A549 (cell line): ENCODE measurements around the gene LDLRAD3. TPM values are rescaled to one million over a fixed set of nuclear protein-coding genes. Genes with fewer than 3 reads are reported as not detected.

Experiments
- ATAC-seq, 2 experiments: fragments of 200-7000 bp in 1 of 2; fragments of >200 bp in 1 of 2; cut with Nextera tagmentation in 1 of 2; cut with Tn5 transposase in 1 of 2; 3 replicates each; pipeline versions ENCODE4 v1.8.0 to v1.9.1; 2018 to 2020; ENCODE audit warnings: mild to moderate bottlenecking in 1 of 2, moderate library complexity in 1 of 2
- CTCF ChIA-PET: fragments of 300-600 bp; sonication (Branson Sonifier 250); formaldehyde crosslinking; extraction: SDS; loops from one replicate; lab custom pipeline; 2021; ENCODE audit warnings: antibody characterized with exemption, inconsistent platforms; lab: Yijun Ruan, JAX
- POLR2A ChIA-PET: fragments of 350-600 bp; formaldehyde crosslinking; extraction: SDS; loops from one replicate; lab custom pipeline; 2021; ENCODE audit warnings: antibody characterized with exemption, inconsistent platforms; lab: Yijun Ruan, JAX
- DNase-seq, 2 experiments: peaks; one replicate each; pipeline versions ENCODE4 v3.0.0 to v3.0.0-alpha.2; 2011 to 2016; ENCODE audit warnings: low read depth in 1 of 2, low spot score in 1 of 2
- FAIRE-seq: peaks from 2 replicates; lab custom pipeline; 2011; peaks lifted over from hg19 to GRCh38; lab: Jason Lieb, UNC
- H3K27ac ChIP-seq, 2 experiments: fragments of >200 bp; sonication (Bioruptor Twin); formaldehyde crosslinking; 3 replicates each; pipeline ENCODE4 v1.5.1; 2016 to 2017
- H3K4me1 ChIP-seq: fragments of >200 bp; sonication (Bioruptor Twin); formaldehyde crosslinking; 3 replicates; pipeline ENCODE4 v1.6.1; 2016
- H3K4me2 ChIP-seq: fragments of >200 bp; sonication (Bioruptor Twin); formaldehyde crosslinking; 3 replicates; pipeline ENCODE4 v1.6.1; 2016
- H3K4me3 ChIP-seq: fragments of >200 bp; sonication (Bioruptor Twin); formaldehyde crosslinking; 3 replicates; pipeline ENCODE4 v1.5.1; 2016
- H3K9me3 ChIP-seq: fragments of >200 bp; sonication (Bioruptor Twin); formaldehyde crosslinking; 3 replicates; pipeline ENCODE4 v1.6.1; 2016
- BHLHE40 ChIP-seq: IDR thresholded peaks from 2 replicates; pipeline ENCODE4 v1.6.1; 2012; ENCODE audit warnings: low read depth, low read length, inconsistent platforms
- CEBPB ChIP-seq, 2 experiments: fragments of >200 bp in 1 of 2; sonication (Bioruptor Twin) in 1 of 2; formaldehyde crosslinking in 1 of 2; IDR thresholded peaks; 2 replicates each; pipeline ENCODE4 v1.6.1; 2012 to 2016
- CHD4 ChIP-seq: fragments of 200-600 bp; sonication (generic); IDR thresholded peaks from 2 replicates; pipeline ENCODE4 v1.6.1; 2016; ENCODE audit warnings: antibody characterized with exemption, mild to moderate bottlenecking, borderline replicate concordance
- E2F6 ChIP-seq: IDR thresholded peaks from 2 replicates; pipeline ENCODE4 v1.6.1; 2012; ENCODE audit warnings: low read depth, borderline replicate concordance
- EHF ChIP-seq: fragments of 250-450 bp; sonication (Bioruptor Pico); IDR thresholded peaks from 2 replicates; pipeline ENCODE4 v1.5.0; 2020; ENCODE audit warnings: mild to moderate bottlenecking
- FOXS1 ChIP-seq: fragments of 250-450 bp; sonication (Bioruptor Pico); IDR thresholded peaks from 2 replicates; pipeline ENCODE4 v1.5.0; 2020; ENCODE audit warnings: mild to moderate bottlenecking, moderate library complexity
- GATA3 ChIP-seq: IDR thresholded peaks from 2 replicates; pipeline ENCODE4 v1.6.1; 2012; ENCODE audit warnings: borderline replicate concordance
- KDM1A ChIP-seq: fragments of 200-600 bp; sonication (generic); IDR thresholded peaks from 2 replicates; pipeline ENCODE4 v1.6.1; 2016; ENCODE audit warnings: low read depth, mild to moderate bottlenecking
- MAFK ChIP-seq: fragments of 450-650 bp; IDR thresholded peaks from 2 replicates; pipeline ENCODE4 v1.6.1; 2014; ENCODE audit not compliant: partially characterized antibody
- MYC ChIP-seq: IDR thresholded peaks from 2 replicates; pipeline ENCODE4 v1.6.1; 2012; ENCODE audit warnings: mild to moderate bottlenecking, inconsistent platforms, low read length, improper control_type of control experiment, borderline replicate concordance
- RNF2 ChIP-seq: fragments of 200-600 bp; sonication (generic); IDR thresholded peaks from 2 replicates; pipeline ENCODE4 v1.6.1; 2016; ENCODE audit warnings: low read depth, mild to moderate bottlenecking, antibody characterized with exemption, moderate library complexity, borderline replicate concordance
- TFCP2L1 ChIP-seq: fragments of 250-450 bp; sonication (Bioruptor Pico); IDR thresholded peaks from 2 replicates; pipeline ENCODE4 v1.5.0; 2021; ENCODE audit warnings: mild to moderate bottlenecking
- ZSCAN20 ChIP-seq: fragments of 250-450 bp; sonication (Bioruptor Pico); IDR thresholded peaks from 2 replicates; pipeline ENCODE4 v1.8.0; 2022; ENCODE audit warnings: mild to moderate bottlenecking, moderate library complexity
- WGBS: methylation state at CpG from one replicate; pipeline ENCODE4 v1.1.6; 2017; ENCODE audit errors: missing lambda C conversion rate; 5-methylcytosine and 5-hydroxymethylcytosine counted together
- polyA plus RNA-seq, 4 experiments: library from polyadenylated mRNA; depleted of rRNA in 3 of 4; stranded (reverse); fragments of >200 nt; fragmentation: RNase III in 1 of 4; extraction: RNeasy Plus Mini Kit Qiagen cat#74134 plus additional on column Dnase treatment in 1 of 4; gene quantifications; 2 replicates in 3 of 4; 3 replicates in 1 of 4; pipeline ENCODE4 v1.2.3, GENCODE V29; 2011 to 2017
- TF ChIP-seq, protein P1 (sequence below): fragments of >200 bp; sonication (Bioruptor Twin); formaldehyde crosslinking; IDR thresholded peaks from 2 replicates; pipeline ENCODE4 v1.6.1; 2016
- TF ChIP-seq, protein P2 (sequence below): fragments of 150-350 bp; IDR thresholded peaks from 2 replicates; pipeline ENCODE4 v1.6.1; 2014; ENCODE audit warnings: low read depth, mild to moderate bottlenecking, low read length
- TF ChIP-seq, protein P3 (sequence below): fragments of 450-650 bp; IDR thresholded peaks from 2 replicates; pipeline ENCODE4 v1.6.1; 2014; ENCODE audit warnings: antibody characterized with exemption
- TF ChIP-seq, protein P4 (sequence below): fragments of 200-600 bp; sonication (generic); IDR thresholded peaks from 2 replicates; pipeline ENCODE4 v1.6.1; 2016; ENCODE audit warnings: antibody characterized with exemption, mild to moderate bottlenecking, moderate library complexity
- TF ChIP-seq, protein P5 (sequence below): IDR thresholded peaks from 2 replicates; pipeline ENCODE4 v1.6.1; 2012

The LDLRAD3 gene
- polyA plus RNA-seq, 2 of the 4 experiments (the other 2 are of a cell fraction): 10.5 to 13.2 TPM

- POLR2A ChIA-PET: no interaction called here
- Histone ChIP-seq H3K9me3 (no peaks in the 10 kb centered on the region), H3K4me1 (no peaks in the 10 kb centered on the region), H3K27ac (no peak overlapping the region), H3K4me3 (no peak overlapping the region), H3K4me2 (no peak overlapping the region)
- CTCF ChIA-PET: no interaction called here
- DNase-seq (no peak), FAIRE-seq (no peak), ATAC-seq (no peak)
- 59% methylated on average over 4 of the region's 4 CpGs for WGBS
- TF ChIP-seq, protein P1, sequence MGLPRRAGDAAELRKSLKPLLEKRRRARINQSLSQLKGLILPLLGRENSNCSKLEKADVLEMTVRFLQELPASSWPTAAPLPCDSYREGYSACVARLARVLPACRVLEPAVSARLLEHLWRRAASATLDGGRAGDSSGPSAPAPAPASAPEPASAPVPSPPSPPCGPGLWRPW: no peak
- TF ChIP-seq, protein P2, sequence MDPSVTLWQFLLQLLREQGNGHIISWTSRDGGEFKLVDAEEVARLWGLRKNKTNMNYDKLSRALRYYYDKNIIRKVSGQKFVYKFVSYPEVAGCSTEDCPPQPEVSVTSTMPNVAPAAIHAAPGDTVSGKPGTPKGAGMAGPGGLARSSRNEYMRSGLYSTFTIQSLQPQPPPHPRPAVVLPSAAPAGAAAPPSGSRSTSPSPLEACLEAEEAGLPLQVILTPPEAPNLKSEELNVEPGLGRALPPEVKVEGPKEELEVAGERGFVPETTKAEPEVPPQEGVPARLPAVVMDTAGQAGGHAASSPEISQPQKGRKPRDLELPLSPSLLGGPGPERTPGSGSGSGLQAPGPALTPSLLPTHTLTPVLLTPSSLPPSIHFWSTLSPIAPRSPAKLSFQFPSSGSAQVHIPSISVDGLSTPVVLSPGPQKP: no peak
- TF ChIP-seq CEBPB (IDR thresholded peaks at IDR 0.05) (no peak), E2F6 (no peak), MAFK (no peak), TFCP2L1 (no peak), MYC (no peak), KDM1A (no peak), BHLHE40 (no peak), ZSCAN20 (CRISPR knock-in tag) (no peak), FOXS1 (CRISPR knock-in tag) (no peak)
- TF ChIP-seq, protein P3, sequence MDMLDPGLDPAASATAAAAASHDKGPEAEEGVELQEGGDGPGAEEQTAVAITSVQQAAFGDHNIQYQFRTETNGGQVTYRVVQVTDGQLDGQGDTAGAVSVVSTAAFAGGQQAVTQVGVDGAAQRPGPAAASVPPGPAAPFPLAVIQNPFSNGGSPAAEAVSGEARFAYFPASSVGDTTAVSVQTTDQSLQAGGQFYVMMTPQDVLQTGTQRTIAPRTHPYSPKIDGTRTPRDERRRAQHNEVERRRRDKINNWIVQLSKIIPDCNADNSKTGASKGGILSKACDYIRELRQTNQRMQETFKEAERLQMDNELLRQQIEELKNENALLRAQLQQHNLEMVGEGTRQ: no peak
- TF ChIP-seq, protein P4, sequence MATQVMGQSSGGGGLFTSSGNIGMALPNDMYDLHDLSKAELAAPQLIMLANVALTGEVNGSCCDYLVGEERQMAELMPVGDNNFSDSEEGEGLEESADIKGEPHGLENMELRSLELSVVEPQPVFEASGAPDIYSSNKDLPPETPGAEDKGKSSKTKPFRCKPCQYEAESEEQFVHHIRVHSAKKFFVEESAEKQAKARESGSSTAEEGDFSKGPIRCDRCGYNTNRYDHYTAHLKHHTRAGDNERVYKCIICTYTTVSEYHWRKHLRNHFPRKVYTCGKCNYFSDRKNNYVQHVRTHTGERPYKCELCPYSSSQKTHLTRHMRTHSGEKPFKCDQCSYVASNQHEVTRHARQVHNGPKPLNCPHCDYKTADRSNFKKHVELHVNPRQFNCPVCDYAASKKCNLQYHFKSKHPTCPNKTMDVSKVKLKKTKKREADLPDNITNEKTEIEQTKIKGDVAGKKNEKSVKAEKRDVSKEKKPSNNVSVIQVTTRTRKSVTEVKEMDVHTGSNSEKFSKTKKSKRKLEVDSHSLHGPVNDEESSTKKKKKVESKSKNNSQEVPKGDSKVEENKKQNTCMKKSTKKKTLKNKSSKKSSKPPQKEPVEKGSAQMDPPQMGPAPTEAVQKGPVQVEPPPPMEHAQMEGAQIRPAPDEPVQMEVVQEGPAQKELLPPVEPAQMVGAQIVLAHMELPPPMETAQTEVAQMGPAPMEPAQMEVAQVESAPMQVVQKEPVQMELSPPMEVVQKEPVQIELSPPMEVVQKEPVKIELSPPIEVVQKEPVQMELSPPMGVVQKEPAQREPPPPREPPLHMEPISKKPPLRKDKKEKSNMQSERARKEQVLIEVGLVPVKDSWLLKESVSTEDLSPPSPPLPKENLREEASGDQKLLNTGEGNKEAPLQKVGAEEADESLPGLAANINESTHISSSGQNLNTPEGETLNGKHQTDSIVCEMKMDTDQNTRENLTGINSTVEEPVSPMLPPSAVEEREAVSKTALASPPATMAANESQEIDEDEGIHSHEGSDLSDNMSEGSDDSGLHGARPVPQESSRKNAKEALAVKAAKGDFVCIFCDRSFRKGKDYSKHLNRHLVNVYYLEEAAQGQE: no peak
Observed at GRCh38 chr11:35917676-35918075, 26.2 kb upstream of the LDLRAD3 start.

DNA sequence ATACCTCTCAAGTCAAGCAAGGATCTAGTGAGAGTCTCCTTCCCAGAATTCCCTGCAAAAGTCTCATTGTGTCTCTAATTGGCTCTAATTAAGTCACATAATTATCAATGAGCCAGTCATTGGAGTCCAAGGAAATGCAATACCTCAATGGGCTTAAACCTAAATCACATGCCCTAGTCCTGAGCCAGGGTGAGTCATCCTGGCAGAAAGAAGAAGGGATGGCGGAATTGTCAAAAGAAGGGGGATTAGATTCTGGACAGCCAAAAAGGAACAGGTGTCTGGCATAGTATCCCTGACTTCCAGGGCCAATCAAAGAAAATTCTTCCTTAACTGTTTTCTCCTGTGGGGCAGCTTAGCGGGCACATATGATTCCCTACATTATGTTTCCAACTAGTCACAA is 25.1 kb upstream of the LDLRAD3 start:
- ATAC-seq: no peak
- no peak overlapping the region for H3K4me3 ChIP-seq
- H3K4me1 ChIP-seq: no peaks in the 10 kb centered on the region
- ChIA-PET POLR2A (no interaction called here), CTCF (interaction anchor here (1.0 kb wide), 1 partner anchor 347 kb away, joined by 3 read pairs; no protein-coding TSS in a partner anchor)
- TF ChIP-seq GATA3: no peak
- no peak for TF ChIP-seq RNF2
- TF ChIP-seq, protein P5, sequence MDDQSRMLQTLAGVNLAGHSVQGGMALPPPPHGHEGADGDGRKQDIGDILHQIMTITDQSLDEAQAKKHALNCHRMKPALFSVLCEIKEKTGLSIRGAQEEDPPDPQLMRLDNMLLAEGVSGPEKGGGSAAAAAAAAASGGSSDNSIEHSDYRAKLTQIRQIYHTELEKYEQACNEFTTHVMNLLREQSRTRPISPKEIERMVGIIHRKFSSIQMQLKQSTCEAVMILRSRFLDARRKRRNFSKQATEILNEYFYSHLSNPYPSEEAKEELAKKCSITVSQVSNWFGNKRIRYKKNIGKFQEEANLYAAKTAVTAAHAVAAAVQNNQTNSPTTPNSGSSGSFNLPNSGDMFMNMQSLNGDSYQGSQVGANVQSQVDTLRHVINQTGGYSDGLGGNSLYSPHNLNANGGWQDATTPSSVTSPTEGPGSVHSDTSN: no peak
- no peak for TF ChIP-seq EHF (CRISPR knock-in tag)
- no peak for TF ChIP-seq CHD4
- TF ChIP-seq KDM1A: no peak
- DNase-seq: no peak
- 51% methylated on average over 2 of the region's 2 CpGs for WGBS
- no peaks in the 10 kb centered on the region for H3K9me3 ChIP-seq
- no peak overlapping the region for H3K27ac ChIP-seq
- no peak for FAIRE-seq
- no peak overlapping the region for H3K4me2 ChIP-seq
